Measurements from ENCODE around the gene RAI2. TPM values are rescaled to one million over a fixed set of nuclear protein-coding genes. Genes with fewer than 3 reads are reported as not detected.
"Not testable (repeated sequence)": the region's sequence is repeated elsewhere in the genome, so short reads cannot be mapped to it uniquely, and the experiment has no call there.

RAI2 gene
- total RNA-seq, 1 donor: 0.31 TPM

- no peaks in the 10 kb centered on the region for H3K27me3 ChIP-seq (ENCODE audit: insufficient read depth, low read length)
- no peaks in the 10 kb centered on the region for H3K9me3 ChIP-seq (ENCODE audit: low read depth, low read length)
- no peak overlapping the region for H3K4me3 ChIP-seq (ENCODE audit: low read length)
- H3K4me1 ChIP-seq (ENCODE audit: insufficient read depth, low read length): no peaks in the 10 kb centered on the region
Observed at GRCh38 chrX:17814059-17814458, 47.0 kb downstream of the RAI2 start.

GRCh38 chrX:17813277-17813676 is 47.8 kb downstream of the RAI2 start:
- no peak overlapping the region for H3K4me3 ChIP-seq (ENCODE audit: low read length)
- no peaks in the 10 kb centered on the region for H3K9me3 ChIP-seq (ENCODE audit: low read depth, low read length)
- H3K27me3 ChIP-seq (ENCODE audit: insufficient read depth, low read length): no peaks in the 10 kb centered on the region
- H3K4me1 ChIP-seq (ENCODE audit: insufficient read depth, low read length): no peaks in the 10 kb centered on the region

GRCh38 chrX:17812763-17813162 is 48.3 kb downstream of the RAI2 start:
- Histone ChIP-seq H3K9me3 (ENCODE audit: low read depth, low read length) (no peaks in the 10 kb centered on the region), H3K4me3 (ENCODE audit: low read length) (no peak overlapping the region), H3K27me3 (ENCODE audit: insufficient read depth, low read length) (no peaks in the 10 kb centered on the region), H3K4me1 (ENCODE audit: insufficient read depth, low read length) (no peaks in the 10 kb centered on the region)

GRCh38 chrX:17809984-17810383 is 51.1 kb downstream of the RAI2 start:
- Histone ChIP-seq H3K9me3 (ENCODE audit: low read depth, low read length) (no peaks in the 10 kb centered on the region), H3K4me3 (ENCODE audit: low read length) (no peak overlapping the region), H3K4me1 (ENCODE audit: insufficient read depth, low read length) (no peaks in the 10 kb centered on the region), H3K27me3 (ENCODE audit: insufficient read depth, low read length) (no peaks in the 10 kb centered on the region)

- no peaks in the 10 kb centered on the region for H3K9me3 ChIP-seq (ENCODE audit: low read depth, low read length)
- no peaks in the 10 kb centered on the region for H3K27me3 ChIP-seq (ENCODE audit: insufficient read depth, low read length)
- H3K4me1 ChIP-seq (ENCODE audit: insufficient read depth, low read length): no peaks in the 10 kb centered on the region
- H3K4me3 ChIP-seq (ENCODE audit: low read length): no peak overlapping the region
Observed at GRCh38 chrX:17809273-17809672, 51.8 kb downstream of the RAI2 start.

- no peaks in the 10 kb centered on the region for H3K27me3 ChIP-seq (ENCODE audit: insufficient read depth, low read length)
- H3K4me3 ChIP-seq (ENCODE audit: low read length): no peak overlapping the region
- H3K4me1 ChIP-seq (ENCODE audit: insufficient read depth, low read length): no peaks in the 10 kb centered on the region
- H3K9me3 ChIP-seq (ENCODE audit: low read depth, low read length): no peaks in the 10 kb centered on the region
Observed at GRCh38 chrX:17805120-17805519, 56.0 kb downstream of the RAI2 start.

- H3K27me3 ChIP-seq (ENCODE audit: insufficient read depth, low read length): no peaks in the 10 kb centered on the region
- H3K9me3 ChIP-seq (ENCODE audit: low read depth, low read length): no peaks in the 10 kb centered on the region
- no peak overlapping the region for H3K4me3 ChIP-seq (ENCODE audit: low read length)
- H3K4me1 ChIP-seq (ENCODE audit: insufficient read depth, low read length): no peaks in the 10 kb centered on the region
Observed at GRCh38 chrX:17803449-17803848, 57.6 kb downstream of the RAI2 start.

- H3K4me3 ChIP-seq (ENCODE audit: low read length): no peak overlapping the region
- H3K27me3 ChIP-seq (ENCODE audit: insufficient read depth, low read length): no peaks in the 10 kb centered on the region
- no peaks in the 10 kb centered on the region for H3K4me1 ChIP-seq (ENCODE audit: insufficient read depth, low read length)
- no peaks in the 10 kb centered on the region for H3K9me3 ChIP-seq (ENCODE audit: low read depth, low read length)
Observed at GRCh38 chrX:17802756-17803155, 58.3 kb downstream of the RAI2 start.

GRCh38 chrX:17801431-17801830 is 59.7 kb downstream of the RAI2 start:
- no peaks in the 10 kb centered on the region for H3K27me3 ChIP-seq (ENCODE audit: insufficient read depth, low read length)
- H3K4me1 ChIP-seq (ENCODE audit: insufficient read depth, low read length): no peaks in the 10 kb centered on the region
- no peak overlapping the region for H3K4me3 ChIP-seq (ENCODE audit: low read length)
- no peaks in the 10 kb centered on the region for H3K9me3 ChIP-seq (ENCODE audit: low read depth, low read length)

- Histone ChIP-seq H3K4me1 (ENCODE audit: insufficient read depth, low read length) (no peaks in the 10 kb centered on the region), H3K4me3 (ENCODE audit: low read length) (no peak overlapping the region), H3K27me3 (ENCODE audit: insufficient read depth, low read length) (no peaks in the 10 kb centered on the region), H3K9me3 (ENCODE audit: low read depth, low read length) (no peaks in the 10 kb centered on the region)
Observed at GRCh38 chrX:17798921-17799320, 62.2 kb downstream of the RAI2 start.

GRCh38 chrX:17792826-17793225 is 68.3 kb downstream of the RAI2 start:
- Histone ChIP-seq H3K4me3 (ENCODE audit: low read length) (no peak overlapping the region), H3K4me1 (ENCODE audit: insufficient read depth, low read length) (no peaks in the 10 kb centered on the region), H3K9me3 (ENCODE audit: low read depth, low read length) (no peaks in the 10 kb centered on the region), H3K27me3 (ENCODE audit: insufficient read depth, low read length) (no peaks in the 10 kb centered on the region)

- H3K4me3 ChIP-seq (ENCODE audit: low read length): no peak overlapping the region
Observed at GRCh38 chrX:17788956-17789562, 72.0 kb downstream of the RAI2 start.

GRCh38 chrX:17788439-17788838 is 72.7 kb downstream of the RAI2 start:
- no peaks in the 10 kb centered on the region for H3K9me3 ChIP-seq (ENCODE audit: low read depth, low read length)
- H3K27me3 ChIP-seq (ENCODE audit: insufficient read depth, low read length): no peaks in the 10 kb centered on the region
- no peaks in the 10 kb centered on the region for H3K4me1 ChIP-seq (ENCODE audit: insufficient read depth, low read length)
- no peak overlapping the region for H3K4me3 ChIP-seq (ENCODE audit: low read length)

More at GRCh38 chrX:17788956-17789562, 72.0 kb downstream of the RAI2 start:
- Histone ChIP-seq H3K27me3 (ENCODE audit: insufficient read depth, low read length) (no peaks in the 10 kb centered on the region), H3K9me3 (ENCODE audit: low read depth, low read length) (no peaks in the 10 kb centered on the region), H3K4me1 (ENCODE audit: insufficient read depth, low read length) (no peaks in the 10 kb centered on the region)

- H3K9me3 ChIP-seq (ENCODE audit: low read depth, low read length): no peaks in the 10 kb centered on the region
- no peaks in the 10 kb centered on the region for H3K4me1 ChIP-seq (ENCODE audit: insufficient read depth, low read length)
- no peak overlapping the region for H3K4me3 ChIP-seq (ENCODE audit: low read length)
- no peaks in the 10 kb centered on the region for H3K27me3 ChIP-seq (ENCODE audit: insufficient read depth, low read length)
Observed at GRCh38 chrX:17787557-17787956, 73.5 kb downstream of the RAI2 start.

- not testable (repeated sequence) for H3K9me3 ChIP-seq (ENCODE audit: low read depth, low read length); H3K4me3 ChIP-seq (ENCODE audit: low read length); H3K4me1 ChIP-seq (ENCODE audit: insufficient read depth, low read length); H3K27me3 ChIP-seq (ENCODE audit: insufficient read depth, low read length)
Observed at GRCh38 chrX:17786554-17787347, 74.3 kb downstream of the RAI2 start.

GRCh38 chrX:17779434-17779833 is 81.7 kb downstream of the RAI2 start:
- no peaks in the 10 kb centered on the region for H3K4me1 ChIP-seq (ENCODE audit: insufficient read depth, low read length)
- H3K9me3 ChIP-seq (ENCODE audit: low read depth, low read length): no peaks in the 10 kb centered on the region

More at GRCh38 chrX:17779434-17779833, 81.7 kb downstream of the RAI2 start:
- Histone ChIP-seq H3K27me3 (ENCODE audit: insufficient read depth, low read length) (no peaks in the 10 kb centered on the region), H3K4me3 (ENCODE audit: low read length) (no peak overlapping the region)
